WTC11 (cell line): ENCODE measurements around the gene FETUB. TPM values are rescaled to one million over a fixed set of nuclear protein-coding genes. Genes with fewer than 3 reads are reported as not detected.

Experiments
- ATAC-seq: fragments of 200-7000 bp; cut with Tn5 transposase; 2 replicates; pipeline ENCODE4 v1.10.0; 2021; ENCODE audit warnings: mild to moderate bottlenecking, moderate library complexity
- CTCF ChIA-PET: fragments of 300-600 bp; sonication (Branson Sonifier 250); formaldehyde crosslinking; loops from one replicate; lab custom pipeline; 2021; ENCODE audit warnings: antibody characterized with exemption; lab: Charles Lee
- POLR2A ChIA-PET: fragments of 350-600 bp; sonication (Branson Sonifier 250); formaldehyde crosslinking; loops from one replicate; lab custom pipeline; 2021; ENCODE audit warnings: antibody characterized with exemption; lab: Charles Lee
- DNase-seq: peaks from one replicate; pipeline ENCODE4 v3.0.0; 2021; ENCODE audit warnings: low spot score
- H3K27ac Mint-ChIP-seq: 2 replicates; pipeline ENCODE4 v1.8.0; 2021; ENCODE audit warnings: mixed read lengths
- H3K27me3 Mint-ChIP-seq: 2 replicates; pipeline ENCODE4 v1.8.0; 2021; ENCODE audit warnings: low read depth, mild to moderate bottlenecking, moderate library complexity, mixed read lengths
- H3K36me3 Mint-ChIP-seq: 2 replicates; pipeline ENCODE4 v1.8.0; 2021; ENCODE audit warnings: mixed read lengths
- H3K4me1 Mint-ChIP-seq: 2 replicates; pipeline ENCODE4 v1.8.0; 2022; ENCODE audit warnings: mixed read lengths
- H3K4me3 Mint-ChIP-seq: 2 replicates; pipeline ENCODE4 v1.8.0; 2021; ENCODE audit warnings: mild to moderate bottlenecking, moderate library complexity, mixed read lengths
- H3K9me3 Mint-ChIP-seq: 2 replicates; pipeline ENCODE4 v1.8.0; 2021; ENCODE audit warnings: mixed read lengths
- EMX1 ChIP-seq: fragments of 250-450 bp; sonication (Bioruptor Pico); IDR thresholded peaks from 2 replicates; pipeline ENCODE4 v1.8.0; 2021; ENCODE audit warnings: mild to moderate bottlenecking
- GABPB1 ChIP-seq: sonication (generic); formaldehyde crosslinking; IDR thresholded peaks from 2 replicates; pipeline ENCODE4 v1.8.1; 2023; ENCODE audit warnings: mild to moderate bottlenecking, missing genetic modification reagents
- NFE2L1 ChIP-seq: sonication (generic); formaldehyde crosslinking; IDR thresholded peaks from 2 replicates; pipeline ENCODE4 v1.8.1; 2023; ENCODE audit warnings: missing genetic modification reagents
- NR3C1 ChIP-seq: sonication (generic); formaldehyde crosslinking; conservative IDR thresholded peaks from 2 replicates; pipeline ENCODE4 v1.8.1; 2023; ENCODE audit warnings: low read depth, mild to moderate bottlenecking, missing genetic modification reagents
- SMAD3 ChIP-seq: sonication (generic); formaldehyde crosslinking; IDR thresholded peaks from 2 replicates; pipeline ENCODE4 v1.8.0; 2022; ENCODE audit warnings: missing genetic modification reagents, mild to moderate bottlenecking, borderline replicate concordance
- SP1 ChIP-seq: sonication (generic); formaldehyde crosslinking; conservative IDR thresholded peaks from 2 replicates; pipeline ENCODE4 v1.8.1; 2022; ENCODE audit warnings: missing genetic modification reagents
- TCF7 ChIP-seq: sonication (generic); formaldehyde crosslinking; IDR thresholded peaks from 2 replicates; pipeline ENCODE4 v1.8.0; 2022; ENCODE audit warnings: mild to moderate bottlenecking, low read depth, missing genetic modification reagents, moderate library complexity
- total RNA-seq: library from RNA; stranded (reverse); gene quantifications from 3 replicates; pipeline ENCODE4 v1.2.3, GENCODE V29; 2021
- TF ChIP-seq, protein P1 (sequence below): sonication (generic); formaldehyde crosslinking; IDR thresholded peaks from 2 replicates; pipeline ENCODE4 v1.8.1; 2022; ENCODE audit warnings: low read depth, missing genetic modification reagents, borderline replicate concordance
- TF ChIP-seq, protein P2 (sequence below): sonication (generic); formaldehyde crosslinking; IDR thresholded peaks from 2 replicates; pipeline ENCODE4 v1.8.0; 2023; ENCODE audit warnings: missing genetic modification reagents
- TF ChIP-seq, protein P3 (sequence below): sonication (generic); formaldehyde crosslinking; IDR thresholded peaks from 2 replicates; pipeline ENCODE4 v1.8.1; 2023; ENCODE audit warnings: mild to moderate bottlenecking, missing genetic modification reagents
- TF ChIP-seq, protein P4 (sequence below): sonication (generic); formaldehyde crosslinking; IDR thresholded peaks from 2 replicates; pipeline ENCODE4 v1.8.0; 2023; ENCODE audit warnings: mild to moderate bottlenecking, missing genetic modification reagents

The FETUB gene
- total RNA-seq, 1 experiment from 2014 or later = not detected

DNA sequence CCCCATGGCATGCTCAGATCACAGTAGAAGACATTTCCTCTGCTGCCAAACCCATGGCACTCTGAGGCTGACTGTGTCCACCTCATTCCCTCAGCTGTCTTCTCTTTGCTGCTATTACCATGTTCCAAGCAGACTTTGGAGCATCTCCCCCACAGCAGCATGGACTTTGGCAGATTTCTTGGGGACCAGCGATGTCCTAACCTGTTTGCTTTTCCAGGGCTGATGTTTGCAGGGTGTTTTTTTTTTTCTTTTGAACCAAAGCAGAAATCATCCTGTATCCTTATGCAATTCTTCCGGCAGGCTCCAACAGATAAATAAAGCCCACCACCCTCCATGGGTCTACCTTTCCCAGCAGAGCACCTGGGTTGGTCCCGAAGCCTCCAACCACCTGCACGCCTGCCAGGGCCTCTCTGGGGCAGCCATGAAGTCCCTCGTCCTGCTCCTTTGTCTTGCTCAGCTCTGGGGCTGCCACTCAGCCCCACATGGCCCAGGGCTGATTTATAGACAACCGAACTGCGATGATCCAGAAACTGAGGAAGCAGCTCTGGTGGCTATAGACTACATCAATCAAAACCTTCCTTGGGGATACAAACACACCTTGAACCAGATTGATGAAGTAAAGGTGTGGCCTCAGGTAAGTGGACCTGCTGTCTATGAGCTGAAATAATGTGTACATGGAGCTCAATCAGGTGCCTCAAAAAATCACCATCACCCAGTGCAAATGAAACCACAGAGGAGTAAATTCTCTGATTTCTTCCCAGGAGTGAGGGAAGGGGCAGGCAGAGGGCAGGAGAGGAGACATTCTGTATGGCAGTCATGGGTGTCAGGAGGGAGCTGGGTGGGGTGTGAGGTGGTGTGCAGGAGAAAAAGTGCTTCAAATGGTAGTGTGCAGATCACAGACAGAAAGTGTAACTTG is 27.2 kb upstream of the FETUB start, which contains the start of gene AHSG:
TSS of gene AHSG (plus strand) at position 340 of the 916 bp plus-strand sequence. CDS start at position 422, 82 bp downstream.
- ATAC-seq = no peak
- Mint-ChIP-seq H3K4me3 (no peak within 1 kb of the TSS), H3K9me3 (no peaks in the 10 kb centered on the region), H3K36me3 (no peaks in the 10 kb centered on the region), H3K4me1 (peaks cover 18% of the 10 kb centered on the region), H3K27me3 (peaks cover 16% of the 10 kb centered on the region), H3K27ac (no peak within 1 kb of the TSS)
- ChIA-PET CTCF (interaction anchor here (1.2 to 4.7 kb wide), 5 partner anchors 12 to 670 kb away, joined by 4 to 87 read pairs (median 7); no protein-coding TSS in a partner anchor), POLR2A (interaction anchor here (0.6 kb wide), 1 partner anchor 161 kb away, joined by 11 read pairs; no protein-coding TSS in a partner anchor)
- no peak for DNase-seq
- TF ChIP-seq GABPB1 = peak; percentile 91
- TF ChIP-seq, protein P1, sequence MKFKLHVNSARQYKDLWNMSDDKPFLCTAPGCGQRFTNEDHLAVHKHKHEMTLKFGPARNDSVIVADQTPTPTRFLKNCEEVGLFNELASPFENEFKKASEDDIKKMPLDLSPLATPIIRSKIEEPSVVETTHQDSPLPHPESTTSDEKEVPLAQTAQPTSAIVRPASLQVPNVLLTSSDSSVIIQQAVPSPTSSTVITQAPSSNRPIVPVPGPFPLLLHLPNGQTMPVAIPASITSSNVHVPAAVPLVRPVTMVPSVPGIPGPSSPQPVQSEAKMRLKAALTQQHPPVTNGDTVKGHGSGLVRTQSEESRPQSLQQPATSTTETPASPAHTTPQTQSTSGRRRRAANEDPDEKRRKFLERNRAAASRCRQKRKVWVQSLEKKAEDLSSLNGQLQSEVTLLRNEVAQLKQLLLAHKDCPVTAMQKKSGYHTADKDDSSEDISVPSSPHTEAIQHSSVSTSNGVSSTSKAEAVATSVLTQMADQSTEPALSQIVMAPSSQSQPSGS (CRISPR knock-in tag) = no peak
- TF ChIP-seq, protein P2, sequence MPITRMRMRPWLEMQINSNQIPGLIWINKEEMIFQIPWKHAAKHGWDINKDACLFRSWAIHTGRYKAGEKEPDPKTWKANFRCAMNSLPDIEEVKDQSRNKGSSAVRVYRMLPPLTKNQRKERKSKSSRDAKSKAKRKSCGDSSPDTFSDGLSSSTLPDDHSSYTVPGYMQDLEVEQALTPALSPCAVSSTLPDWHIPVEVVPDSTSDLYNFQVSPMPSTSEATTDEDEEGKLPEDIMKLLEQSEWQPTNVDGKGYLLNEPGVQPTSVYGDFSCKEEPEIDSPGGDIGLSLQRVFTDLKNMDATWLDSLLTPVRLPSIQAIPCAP (CRISPR knock-in tag) = no peak

DNA sequence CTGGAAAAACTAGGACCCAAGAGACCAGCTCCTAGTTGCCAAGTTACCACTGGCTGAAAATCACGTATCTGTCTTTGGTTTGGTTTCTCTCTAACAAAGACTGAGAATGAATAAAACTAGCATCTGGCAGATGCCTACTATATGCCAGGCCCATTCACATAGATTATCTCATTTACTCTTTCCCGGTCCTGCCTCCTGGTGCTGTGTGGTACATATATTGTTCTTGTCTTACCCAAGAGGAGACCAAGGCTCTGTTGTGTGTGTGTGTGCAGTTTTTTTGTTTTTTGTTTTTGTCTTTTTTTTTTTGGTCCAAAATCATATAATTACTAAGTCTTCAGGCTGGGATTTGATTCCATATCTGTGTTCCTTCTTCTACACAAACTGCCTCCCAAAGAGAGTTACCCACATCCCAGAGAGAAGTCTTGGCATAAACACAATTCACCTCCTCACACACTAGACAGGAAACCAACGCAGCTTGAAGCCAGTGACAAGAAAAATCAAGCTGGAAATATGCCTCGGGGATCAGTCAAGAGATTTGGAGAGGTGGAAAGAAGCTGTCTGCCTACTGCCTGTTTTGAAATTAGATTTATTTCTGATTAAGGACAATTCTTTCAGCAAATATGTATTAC is 26.4 kb upstream of the FETUB start:
- Mint-ChIP-seq H3K4me3 (no peak overlapping the region), H3K4me1 (peaks cover 18% of the 10 kb centered on the region), H3K36me3 (no peaks in the 10 kb centered on the region), H3K9me3 (no peaks in the 10 kb centered on the region), H3K27ac (no peak overlapping the region), H3K27me3 (peaks cover 24% of the 10 kb centered on the region)
- CTCF ChIA-PET = interaction anchor here (1.0 to 4.7 kb wide), 16 partner anchors 9 to 671 kb away, joined by 3 to 87 read pairs (median 6); no protein-coding TSS in a partner anchor
- POLR2A ChIA-PET = interaction anchor here (0.6 kb wide), 1 partner anchor 160 kb away, joined by 11 read pairs; no protein-coding TSS in a partner anchor
- no peak for ATAC-seq
- DNase-seq = no peak
- TF ChIP-seq TCF7 (no peak), NFE2L1 (no peak), GABPB1 (peak; percentile 25; the same call in 1 of the 2 replicates)
- TF ChIP-seq, protein P3, sequence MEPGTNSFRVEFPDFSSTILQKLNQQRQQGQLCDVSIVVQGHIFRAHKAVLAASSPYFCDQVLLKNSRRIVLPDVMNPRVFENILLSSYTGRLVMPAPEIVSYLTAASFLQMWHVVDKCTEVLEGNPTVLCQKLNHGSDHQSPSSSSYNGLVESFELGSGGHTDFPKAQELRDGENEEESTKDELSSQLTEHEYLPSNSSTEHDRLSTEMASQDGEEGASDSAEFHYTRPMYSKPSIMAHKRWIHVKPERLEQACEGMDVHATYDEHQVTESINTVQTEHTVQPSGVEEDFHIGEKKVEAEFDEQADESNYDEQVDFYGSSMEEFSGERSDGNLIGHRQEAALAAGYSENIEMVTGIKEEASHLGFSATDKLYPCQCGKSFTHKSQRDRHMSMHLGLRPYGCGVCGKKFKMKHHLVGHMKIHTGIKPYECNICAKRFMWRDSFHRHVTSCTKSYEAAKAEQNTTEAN = no peak
- TF ChIP-seq, protein P4, sequence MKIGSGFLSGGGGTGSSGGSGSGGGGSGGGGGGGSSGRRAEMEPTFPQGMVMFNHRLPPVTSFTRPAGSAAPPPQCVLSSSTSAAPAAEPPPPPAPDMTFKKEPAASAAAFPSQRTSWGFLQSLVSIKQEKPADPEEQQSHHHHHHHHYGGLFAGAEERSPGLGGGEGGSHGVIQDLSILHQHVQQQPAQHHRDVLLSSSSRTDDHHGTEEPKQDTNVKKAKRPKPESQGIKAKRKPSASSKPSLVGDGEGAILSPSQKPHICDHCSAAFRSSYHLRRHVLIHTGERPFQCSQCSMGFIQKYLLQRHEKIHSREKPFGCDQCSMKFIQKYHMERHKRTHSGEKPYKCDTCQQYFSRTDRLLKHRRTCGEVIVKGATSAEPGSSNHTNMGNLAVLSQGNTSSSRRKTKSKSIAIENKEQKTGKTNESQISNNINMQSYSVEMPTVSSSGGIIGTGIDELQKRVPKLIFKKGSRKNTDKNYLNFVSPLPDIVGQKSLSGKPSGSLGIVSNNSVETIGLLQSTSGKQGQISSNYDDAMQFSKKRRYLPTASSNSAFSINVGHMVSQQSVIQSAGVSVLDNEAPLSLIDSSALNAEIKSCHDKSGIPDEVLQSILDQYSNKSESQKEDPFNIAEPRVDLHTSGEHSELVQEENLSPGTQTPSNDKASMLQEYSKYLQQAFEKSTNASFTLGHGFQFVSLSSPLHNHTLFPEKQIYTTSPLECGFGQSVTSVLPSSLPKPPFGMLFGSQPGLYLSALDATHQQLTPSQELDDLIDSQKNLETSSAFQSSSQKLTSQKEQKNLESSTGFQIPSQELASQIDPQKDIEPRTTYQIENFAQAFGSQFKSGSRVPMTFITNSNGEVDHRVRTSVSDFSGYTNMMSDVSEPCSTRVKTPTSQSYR (CRISPR knock-in tag) = no peak

DNA sequence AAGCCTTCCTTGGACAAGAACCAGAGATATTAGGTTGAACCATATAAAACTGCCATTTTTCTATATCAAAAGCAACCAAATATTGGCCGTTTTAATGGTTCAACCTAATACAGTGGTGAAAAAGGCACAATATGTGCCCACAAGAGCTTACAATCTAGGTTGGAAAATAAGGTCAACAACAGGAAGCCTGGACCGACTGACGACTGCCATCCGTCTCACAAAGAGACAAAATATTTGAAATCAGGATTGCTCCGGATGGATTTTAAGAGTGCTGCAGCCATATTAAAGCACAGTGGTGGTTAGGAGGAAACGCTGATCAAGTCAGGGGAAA is 26.0 kb upstream of the FETUB start:
- Mint-ChIP-seq H3K27me3 (peaks cover 25% of the 10 kb centered on the region), H3K9me3 (no peaks in the 10 kb centered on the region), H3K4me3 (no peak overlapping the region), H3K27ac (no peak overlapping the region), H3K36me3 (no peaks in the 10 kb centered on the region), H3K4me1 (peaks cover 18% of the 10 kb centered on the region)
- CTCF ChIA-PET = interaction anchor here (0.6 to 4.7 kb wide), 51 partner anchors 9 to 1032 kb away, joined by 3 to 87 read pairs (median 5); partner anchors contain the start of genes CRYGS, DNAJB11 and FETUB
- POLR2A ChIA-PET = interaction anchor here (0.9 to 1.4 kb wide), 2 partner anchors 22 to 44 kb away, joined by 3 to 4 read pairs; partner anchors contain the start of gene DNAJB11
- no peak for TF ChIP-seq SMAD3 (CRISPR knock-in tag)
- no peak for TF ChIP-seq SP1
- no peak for TF ChIP-seq EMX1 (CRISPR knock-in tag)
- no peak for TF ChIP-seq NR3C1
- DNase-seq (no peak), ATAC-seq (no peak)
